Measurements from ENCODE around the gene ZFYVE28. TPM values are rescaled to one million over a fixed set of nuclear protein-coding genes. Genes with fewer than 3 reads are reported as not detected.
A peak's percentile ranks its signal among the peaks of the same experiment; 100 is the strongest.

ZFYVE28 gene
- total and polyA plus RNA-seq, 2 donors from 2014 or later: 8.0 to 18.9 TPM

DNA sequence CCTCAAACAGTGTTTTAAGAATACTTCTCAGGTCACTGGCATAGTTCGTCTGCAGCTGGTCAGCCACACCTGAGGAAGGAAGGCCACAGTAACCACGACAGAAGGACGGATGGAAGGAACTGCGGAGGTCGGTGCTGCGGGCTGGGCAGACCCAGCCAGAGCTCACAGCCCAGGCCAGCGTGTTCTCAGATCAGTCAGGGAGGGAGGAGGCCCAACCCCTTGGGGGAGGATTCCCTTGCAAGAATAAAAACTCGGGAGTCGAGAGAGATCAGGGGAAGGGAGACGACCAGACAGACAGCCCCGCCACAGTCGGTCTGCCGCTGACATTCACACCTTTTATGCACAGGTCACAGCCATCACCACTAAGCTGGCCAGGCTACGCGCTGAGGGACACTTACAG lies 145.2 kb downstream of the ZFYVE28 start:
- TF ChIP-seq, protein P1, sequence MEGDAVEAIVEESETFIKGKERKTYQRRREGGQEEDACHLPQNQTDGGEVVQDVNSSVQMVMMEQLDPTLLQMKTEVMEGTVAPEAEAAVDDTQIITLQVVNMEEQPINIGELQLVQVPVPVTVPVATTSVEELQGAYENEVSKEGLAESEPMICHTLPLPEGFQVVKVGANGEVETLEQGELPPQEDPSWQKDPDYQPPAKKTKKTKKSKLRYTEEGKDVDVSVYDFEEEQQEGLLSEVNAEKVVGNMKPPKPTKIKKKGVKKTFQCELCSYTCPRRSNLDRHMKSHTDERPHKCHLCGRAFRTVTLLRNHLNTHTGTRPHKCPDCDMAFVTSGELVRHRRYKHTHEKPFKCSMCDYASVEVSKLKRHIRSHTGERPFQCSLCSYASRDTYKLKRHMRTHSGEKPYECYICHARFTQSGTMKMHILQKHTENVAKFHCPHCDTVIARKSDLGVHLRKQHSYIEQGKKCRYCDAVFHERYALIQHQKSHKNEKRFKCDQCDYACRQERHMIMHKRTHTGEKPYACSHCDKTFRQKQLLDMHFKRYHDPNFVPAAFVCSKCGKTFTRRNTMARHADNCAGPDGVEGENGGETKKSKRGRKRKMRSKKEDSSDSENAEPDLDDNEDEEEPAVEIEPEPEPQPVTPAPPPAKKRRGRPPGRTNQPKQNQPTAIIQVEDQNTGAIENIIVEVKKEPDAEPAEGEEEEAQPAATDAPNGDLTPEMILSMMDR (IDR thresholded peaks at IDR 0.05; ENCODE audit: borderline replicate concordance, extremely low read depth, insufficient read depth): no peak
- FAIRE-seq: no peak
- H3K36me3 ChIP-seq (ENCODE audit: control insufficient read depth in 2 of 3, insufficient read depth in 3 of 3, low read length in 3 of 3): peaks cover 0 to 2% (median 0%) of the 10 kb centered on the region in 3 donors

DNA sequence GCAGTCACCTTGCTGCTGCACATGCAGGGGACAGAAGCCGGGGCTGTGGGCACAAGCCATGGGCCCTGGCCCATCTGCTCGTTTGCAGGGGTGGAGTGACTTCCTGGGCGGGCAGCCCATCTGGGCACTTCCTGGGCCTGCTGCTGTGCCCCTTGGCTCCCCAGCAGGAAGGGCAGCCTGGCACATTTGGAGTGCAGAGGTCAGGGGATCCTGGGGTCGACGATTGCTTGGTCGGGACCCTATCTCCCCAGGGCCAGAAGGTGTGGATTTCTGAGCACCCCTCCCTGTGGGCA lies 145.7 kb downstream of the ZFYVE28 start:
- Histone ChIP-seq H3K4me3 (ENCODE audit: low read length in 3 of 3) (no peak overlapping the region), H3K27me3 (ENCODE audit: control insufficient read depth, insufficient read depth, low read length) (no peaks in the 10 kb centered on the region), H3K27ac (ENCODE audit: low read depth in 2 of 2, low read length in 2 of 2) (no peak overlapping the region), H3K9ac (ENCODE audit: low read length in 3 of 3) (no peak overlapping the region), H3K9me3 (ENCODE audit: control insufficient read depth in 2 of 3, insufficient read depth in 1 of 3, low read length in 3 of 3) (no peaks in the 10 kb centered on the region), H3K36me3 (ENCODE audit: control insufficient read depth in 2 of 3, insufficient read depth in 3 of 3, low read length in 3 of 3) (peaks cover 0 to 2% (median 0%) of the 10 kb centered on the region in 3 donors), H3K4me1 (ENCODE audit: control insufficient read depth in 2 of 3, insufficient read depth in 2 of 3, low read depth in 1 of 3, low read length in 3 of 3) (no peaks in the 10 kb centered on the region)
- DNase-seq (no peak), FAIRE-seq (no peak)
- TF ChIP-seq, protein P1 (IDR thresholded peaks at IDR 0.05; ENCODE audit: borderline replicate concordance, extremely low read depth, insufficient read depth): no peak
- intact Hi-C loops (cut with DNase I): no loop called here

More for the DNA sequence above, 145.2 kb downstream of the ZFYVE28 start:
- Histone ChIP-seq H3K27ac (ENCODE audit: low read depth in 2 of 2, low read length in 2 of 2) (no peak overlapping the region), H3K27me3 (ENCODE audit: control insufficient read depth, insufficient read depth, low read length) (no peaks in the 10 kb centered on the region), H3K4me3 (ENCODE audit: low read length in 3 of 3) (no peak overlapping the region), H3K9ac (ENCODE audit: low read length in 3 of 3) (no peak overlapping the region), H3K4me1 (ENCODE audit: control insufficient read depth in 2 of 3, insufficient read depth in 2 of 3, low read depth in 1 of 3, low read length in 3 of 3) (no peaks in the 10 kb centered on the region), H3K9me3 (ENCODE audit: control insufficient read depth in 2 of 3, insufficient read depth in 1 of 3, low read length in 3 of 3) (no peaks in the 10 kb centered on the region)
- intact Hi-C loops (cut with DNase I): no loop called here
- peak in 1 of 5 donors; percentile 49 for DNase-seq

DNA sequence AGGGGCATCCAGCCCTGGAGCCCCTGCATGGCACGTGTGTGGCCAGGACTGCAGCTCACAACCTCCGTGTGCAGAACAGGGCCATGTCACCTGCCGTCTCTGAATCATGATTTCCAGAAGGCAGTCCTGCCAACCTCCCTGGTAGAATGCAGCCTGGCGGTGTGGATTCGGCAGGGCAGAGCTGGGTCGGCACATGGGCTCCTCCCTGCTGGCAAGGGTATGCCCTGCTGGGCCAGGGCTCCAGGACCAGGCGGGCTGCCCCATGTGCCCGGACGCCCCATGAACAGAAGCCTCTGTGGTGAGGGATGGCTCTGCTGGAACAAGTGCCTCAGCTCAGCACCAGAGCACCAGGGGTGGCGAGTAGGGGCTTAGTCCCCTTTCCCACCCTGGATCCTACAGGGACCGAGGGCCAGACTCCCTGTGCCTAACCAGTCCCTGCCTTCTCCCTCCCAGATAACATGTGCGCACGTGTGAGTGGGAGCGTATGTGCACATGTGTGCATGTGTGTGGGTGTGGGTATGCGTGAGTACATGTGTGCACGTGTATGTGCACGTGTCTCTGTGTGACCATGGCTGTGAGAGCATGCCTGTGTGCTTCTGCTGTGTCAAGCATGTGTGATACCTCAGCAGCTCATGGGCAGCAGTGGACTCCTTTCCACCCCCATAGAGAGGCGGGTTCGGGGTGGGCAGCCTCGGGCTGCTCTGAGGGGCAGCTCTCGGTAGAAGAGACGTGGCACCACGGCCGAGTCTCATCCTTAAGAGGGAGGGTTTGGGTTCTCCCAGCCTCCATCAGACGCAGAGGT lies 146.2 kb downstream of the ZFYVE28 start:
- no peak for FAIRE-seq
- Histone ChIP-seq H3K36me3 (ENCODE audit: control insufficient read depth in 2 of 3, insufficient read depth in 3 of 3, low read length in 3 of 3) (peaks cover 0 to 2% (median 0%) of the 10 kb centered on the region in 3 donors), H3K27me3 (ENCODE audit: control insufficient read depth, insufficient read depth, low read length) (no peaks in the 10 kb centered on the region), H3K4me3 (ENCODE audit: low read length in 3 of 3) (no peak overlapping the region), H3K9ac (ENCODE audit: low read length in 3 of 3) (no peak overlapping the region), H3K9me3 (ENCODE audit: control insufficient read depth in 2 of 3, insufficient read depth in 1 of 3, low read length in 3 of 3) (no peaks in the 10 kb centered on the region), H3K27ac (ENCODE audit: low read depth in 2 of 2, low read length in 2 of 2) (no peak overlapping the region), H3K4me1 (ENCODE audit: control insufficient read depth in 2 of 3, insufficient read depth in 2 of 3, low read depth in 1 of 3, low read length in 3 of 3) (no peaks in the 10 kb centered on the region)
- intact Hi-C loops (cut with DNase I): no loop called here
- TF ChIP-seq, protein P1 (IDR thresholded peaks at IDR 0.05; ENCODE audit: borderline replicate concordance, extremely low read depth, insufficient read depth): no peak
- DNase-seq: peak in 1 of 5 donors; percentile 56
